SIG-M5 (cell line): Measurements from ENCODE around the gene OCA2.
"Not testable (repeated sequence)": the region's sequence is repeated elsewhere in the genome, so short reads cannot be mapped to it uniquely, and the experiment has no call there.

Experiments
- DNase-seq: peaks from one replicate; lab custom pipeline; 2025; lab: John Stamatoyannopoulos, UW

The OCA2 gene

GRCh38 chr15:27769652-27770051, 329.5 kb downstream of the OCA2 start:
- no peak for DNase-seq

DNA sequence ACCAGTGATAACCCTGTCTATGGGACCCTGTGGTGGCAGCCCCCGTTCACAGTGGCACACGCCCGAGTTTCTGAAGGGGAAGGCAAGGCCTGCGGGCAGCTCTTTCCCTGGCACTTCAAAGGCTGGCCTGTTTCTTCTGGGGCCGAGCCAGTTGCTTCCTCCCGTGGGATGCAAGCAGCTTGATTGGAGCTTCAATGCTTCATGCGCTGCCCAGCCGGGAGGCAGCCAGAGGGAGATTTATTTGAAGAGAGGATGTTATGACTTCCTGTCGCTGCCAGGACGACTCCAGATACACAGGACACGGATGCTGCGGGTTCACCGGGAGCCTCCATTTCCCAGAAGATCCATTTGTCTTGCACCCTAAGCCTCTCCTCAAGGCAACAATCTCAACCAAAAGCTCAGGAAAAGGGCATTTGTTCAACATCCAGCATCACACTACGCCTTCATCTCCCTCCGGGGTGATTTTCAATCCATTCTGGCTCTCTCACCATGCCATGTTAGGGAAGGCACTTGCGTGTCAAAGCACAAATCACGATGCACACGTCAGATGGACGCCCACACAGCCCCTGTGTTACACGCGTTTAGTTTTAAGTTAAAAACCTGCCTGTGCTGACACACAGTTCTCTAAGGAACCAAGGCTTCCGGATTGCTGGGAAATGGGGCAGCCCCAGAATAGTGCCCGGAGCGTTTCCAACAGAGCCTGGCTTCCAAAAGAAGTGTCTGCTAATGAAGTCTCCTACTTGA, 330.2 kb downstream of the OCA2 start:
- no peak for DNase-seq

GRCh38 chr15:27767918-27768640, 331.0 kb downstream of the OCA2 start:
- DNase-seq: no peak

- not testable (repeated sequence) for DNase-seq
Measured at GRCh38 chr15:27767430-27767829, 331.7 kb downstream of the OCA2 start.

DNA sequence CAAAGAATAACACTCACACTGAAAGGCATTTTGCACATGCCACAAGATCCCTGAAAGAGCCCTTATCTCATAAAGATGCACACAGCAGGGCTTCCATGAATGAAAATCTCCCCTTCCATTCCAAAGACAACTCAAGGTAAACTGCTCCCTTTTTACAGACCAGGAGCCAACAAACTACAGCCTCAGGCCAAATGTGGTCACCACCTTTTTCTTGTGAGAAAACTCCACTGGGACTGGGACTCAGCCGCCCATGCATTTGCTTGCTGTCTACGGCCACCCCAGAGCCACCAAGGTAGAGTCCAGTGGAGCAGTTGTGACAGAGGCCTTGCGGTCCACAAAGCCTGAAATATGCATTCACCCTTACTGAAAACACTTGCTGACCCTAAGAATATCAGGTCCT, 334.8 kb downstream of the OCA2 start:
- no peak for DNase-seq

GRCh38 chr15:27763514-27763913, 335.6 kb downstream of the OCA2 start:
- DNase-seq: no peak

- no peak for DNase-seq
Measured at GRCh38 chr15:27762471-27762870, 336.6 kb downstream of the OCA2 start.

DNA sequence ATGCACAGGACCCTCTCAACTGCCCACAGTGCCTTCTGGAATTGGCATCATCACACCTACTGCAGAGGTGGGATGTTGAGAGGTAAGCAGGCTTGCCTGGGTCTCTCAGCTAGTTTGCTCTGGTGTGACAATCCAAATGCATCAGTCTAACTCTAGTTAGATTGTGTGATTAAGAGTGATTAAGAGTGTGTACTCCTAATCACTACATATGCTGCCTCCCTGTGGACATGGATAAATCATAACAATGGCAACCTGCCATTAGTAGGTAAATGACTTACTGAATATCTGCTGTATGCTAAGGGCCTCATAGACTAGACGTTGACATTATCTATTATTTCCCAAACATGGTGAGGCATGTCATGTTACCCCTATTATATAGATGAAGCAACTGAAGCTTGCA, 342.1 kb downstream of the OCA2 start:
- no peak for DNase-seq

- no peak for DNase-seq
Measured at GRCh38 chr15:27752691-27753090, 346.4 kb downstream of the OCA2 start.

DNA sequence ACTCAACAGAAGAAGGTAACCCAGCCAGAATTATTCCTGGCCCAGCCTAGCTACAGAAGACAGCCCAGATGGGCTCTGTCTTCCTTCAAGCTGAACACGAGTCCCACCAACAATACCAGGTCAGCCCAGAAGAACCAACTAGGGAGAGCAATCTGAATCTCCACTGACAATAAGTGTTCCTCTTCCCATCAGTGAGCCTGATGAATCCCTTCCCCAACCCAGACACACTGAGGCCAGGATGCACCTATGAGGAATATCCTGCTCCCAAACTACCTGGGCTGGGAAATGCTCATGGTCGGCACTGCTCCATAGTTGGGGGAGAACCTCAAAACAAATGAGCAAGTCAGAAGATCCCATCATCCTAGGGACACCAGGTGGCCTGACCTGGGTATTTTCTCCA, 351.1 kb downstream of the OCA2 start:
- DNase-seq: no peak

GRCh38 chr15:27746401-27746955, 352.6 kb downstream of the OCA2 start:
- DNase-seq: no peak

GRCh38 chr15:27744641-27745040, 354.5 kb downstream of the OCA2 start:
- no peak for DNase-seq

DNA sequence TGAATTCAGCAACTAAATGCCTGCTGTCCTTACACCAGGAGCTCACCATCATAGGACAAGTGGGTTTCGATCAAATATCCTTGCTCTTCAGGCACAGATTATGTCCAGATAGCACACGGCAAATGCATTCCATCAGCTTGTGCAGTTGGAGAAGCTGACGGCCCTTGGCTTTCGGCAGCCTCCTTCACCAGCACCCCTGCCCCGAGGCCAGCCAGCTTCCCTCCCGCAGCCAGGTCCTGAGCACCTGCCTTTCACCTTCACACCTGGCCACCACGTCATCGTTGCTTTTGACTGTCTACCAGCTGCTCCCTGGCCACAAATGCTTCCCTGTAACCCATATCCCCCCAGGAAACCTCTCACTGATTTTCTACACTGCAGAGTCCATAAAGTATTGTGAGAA, 355.5 kb downstream of the OCA2 start:
- no peak for DNase-seq

DNA sequence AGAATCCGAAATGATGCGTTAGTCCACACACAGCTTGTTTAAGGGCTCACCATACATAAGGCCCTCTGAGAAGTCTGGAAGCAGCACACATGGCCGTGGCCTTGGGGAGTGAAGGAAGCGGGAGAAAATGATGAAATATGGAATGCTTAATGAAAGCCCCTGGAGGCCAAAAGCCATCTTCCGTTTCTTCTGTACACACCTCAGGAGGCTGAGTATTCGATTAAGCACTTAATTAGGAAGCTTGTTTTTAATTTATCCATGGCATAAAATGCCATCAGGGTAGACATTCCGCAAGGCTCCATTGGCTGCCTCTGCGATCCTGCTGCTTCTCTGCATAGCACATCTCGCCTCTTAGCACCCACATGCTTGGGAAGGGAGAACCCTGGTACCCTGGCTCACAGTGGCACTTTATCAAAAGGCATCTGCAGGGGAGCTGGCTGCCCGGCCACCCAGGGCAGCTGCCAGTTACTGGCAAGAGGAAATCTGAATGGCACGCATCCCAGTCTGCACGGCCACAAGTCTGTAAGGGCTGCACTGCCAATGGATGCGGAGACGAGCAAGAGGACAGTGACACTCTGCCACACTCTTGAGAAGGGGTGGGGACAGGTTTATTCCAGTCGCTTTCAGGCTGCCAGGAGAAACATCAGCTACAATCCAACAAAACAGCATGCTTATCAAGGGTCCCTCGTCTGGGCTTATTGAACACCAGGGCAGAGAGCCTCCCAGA, 356.2 kb downstream of the OCA2 start:
- DNase-seq: no peak

- no peak for DNase-seq
Measured at GRCh38 chr15:27741226-27741860, 357.8 kb downstream of the OCA2 start.

GRCh38 chr15:27734785-27735495, 364.2 kb downstream of the OCA2 start:
- no peak for DNase-seq

DNA sequence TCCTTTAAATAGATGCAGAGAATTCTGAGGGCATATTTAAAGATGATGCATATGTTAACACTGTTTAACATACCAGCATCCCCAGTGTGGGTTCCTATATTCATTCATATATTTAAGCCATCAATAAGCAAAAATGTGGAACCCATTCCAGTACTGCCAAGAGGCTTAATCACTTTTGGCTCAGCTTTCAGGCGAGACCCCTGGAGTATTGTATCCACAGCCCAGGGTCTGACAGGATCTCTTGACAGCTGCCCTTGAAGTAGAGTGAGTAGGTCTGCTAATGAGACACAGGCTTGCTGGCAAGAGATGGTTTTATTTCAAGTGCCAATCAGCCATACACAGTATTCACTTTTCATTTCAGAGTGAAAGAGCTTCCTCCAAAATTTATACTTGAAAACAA, 367.3 kb downstream of the OCA2 start:
- no peak for DNase-seq

DNA sequence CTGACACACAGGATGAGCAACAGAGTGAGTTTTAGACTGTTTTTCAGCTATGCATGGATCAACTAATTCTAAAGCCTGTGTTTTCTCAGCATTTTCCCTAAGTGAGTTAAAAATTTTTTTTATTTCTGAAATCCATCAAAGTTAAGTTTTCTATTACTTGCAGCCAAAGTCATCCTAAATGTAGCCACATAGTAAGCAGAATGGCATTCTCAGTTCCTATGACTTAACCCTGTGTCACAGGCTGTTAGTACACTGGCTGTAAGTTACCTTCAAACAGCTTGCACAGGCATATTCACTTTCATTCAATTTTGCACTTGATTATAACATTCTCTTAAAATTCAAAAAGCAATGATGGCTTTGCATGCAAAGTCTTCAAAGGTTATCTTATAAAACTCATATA, 368.2 kb downstream of the OCA2 start:
- DNase-seq: no peak

DNA sequence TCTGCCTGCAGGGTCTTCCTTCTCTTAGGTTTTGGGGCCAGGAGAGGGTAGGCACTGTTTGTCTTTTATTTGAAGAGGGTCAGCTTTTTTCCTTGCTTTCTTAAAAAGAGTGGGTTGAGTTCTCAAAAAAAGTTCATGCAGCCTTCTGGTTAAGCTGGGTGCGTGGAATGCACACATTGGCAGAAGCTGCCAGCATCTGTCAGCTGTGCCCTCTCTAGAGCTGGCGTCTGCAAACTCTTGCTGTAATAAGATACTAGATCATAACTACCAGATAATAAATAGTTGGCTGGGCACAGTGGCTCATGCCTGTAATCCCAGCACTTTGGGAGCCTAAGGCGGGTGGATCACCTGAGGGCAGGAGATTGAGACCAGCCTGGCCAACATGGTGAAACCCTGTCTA, 373.4 kb downstream of the OCA2 start:
- DNase-seq: no peak

DNA sequence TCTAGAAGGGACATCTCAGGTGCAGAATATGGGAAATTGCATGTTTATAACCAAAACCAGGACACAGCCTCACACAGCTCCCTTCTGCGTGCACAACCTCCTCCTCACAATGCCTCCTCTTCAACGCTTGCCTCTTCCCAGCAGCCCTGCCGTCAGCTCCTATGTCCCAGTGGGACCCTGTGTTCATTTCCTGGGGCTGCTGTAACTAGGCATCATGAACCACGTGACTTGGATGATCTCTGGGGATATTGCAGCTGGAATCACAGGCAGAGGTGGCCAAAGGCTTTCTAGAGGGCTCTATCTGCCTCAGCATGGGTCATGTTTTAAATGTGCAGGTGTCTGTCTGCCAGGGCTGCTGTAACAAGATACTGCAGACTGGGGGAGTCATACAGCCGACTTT, 375.3 kb downstream of the OCA2 start:
- no peak for DNase-seq

GRCh38 chr15:27722102-27722501, 377.0 kb downstream of the OCA2 start:
- no peak for DNase-seq

- no peak for DNase-seq
Measured at GRCh38 chr15:27714675-27715074, 384.4 kb downstream of the OCA2 start.
